Measurements from ENCODE around the gene SPRR1A. TPM values are rescaled to one million over a fixed set of nuclear protein-coding genes. Genes with fewer than 3 reads are reported as not detected.

The SPRR1A gene
- total RNA-seq: not detected

GRCh38 chr1:152983743-152984142 lies at the start of gene SPRR1A:
Gene SPRR1A, plus strand, starts transcription at chr1:152984081. Its CDS starts 1,150 bp downstream, at chr1:152985231.
- Histone ChIP-seq H3K27me3 (no peaks in the 10 kb centered on the region), H3K36me3 (no peaks in the 10 kb centered on the region), H3K4me3 (no peak within 1 kb of the TSS), H3K9me3 (no peaks in the 10 kb centered on the region), H3K27ac (no peak within 1 kb of the TSS), H3K4me1 (no peaks in the 10 kb centered on the region)
- no peak for DNase-seq (ENCODE audit: low spot score)
- no peak for TF ChIP-seq CTCF (IDR thresholded peaks at IDR 0.05)

- H3K9me3 ChIP-seq: no peaks in the 10 kb centered on the region
- no peak overlapping the region for H3K4me3 ChIP-seq
- H3K27me3 ChIP-seq: no peaks in the 10 kb centered on the region
- no peak for TF ChIP-seq CTCF (IDR thresholded peaks at IDR 0.05)
- no peaks in the 10 kb centered on the region for H3K4me1 ChIP-seq
- H3K36me3 ChIP-seq: no peaks in the 10 kb centered on the region
- DNase-seq (ENCODE audit: low spot score): no peak
- no peak overlapping the region for H3K27ac ChIP-seq
Observed at GRCh38 chr1:152940614-152941013, 43.3 kb upstream of the SPRR1A start.

- DNase-seq (ENCODE audit: low spot score): no peak
- Histone ChIP-seq H3K27me3 (no peaks in the 10 kb centered on the region), H3K4me3 (no peak overlapping the region), H3K27ac (no peak overlapping the region), H3K9me3 (no peaks in the 10 kb centered on the region), H3K36me3 (no peaks in the 10 kb centered on the region), H3K4me1 (no peaks in the 10 kb centered on the region)
- no peak for TF ChIP-seq CTCF (IDR thresholded peaks at IDR 0.05)
Observed at GRCh38 chr1:152941037-152941711, 42.7 kb upstream of the SPRR1A start.

- Histone ChIP-seq H3K4me3 (no peak overlapping the region), H3K27me3 (no peaks in the 10 kb centered on the region), H3K4me1 (no peaks in the 10 kb centered on the region), H3K36me3 (no peaks in the 10 kb centered on the region), H3K9me3 (no peaks in the 10 kb centered on the region), H3K27ac (no peak overlapping the region)
- DNase-seq (ENCODE audit: low spot score): no peak
- no peak for TF ChIP-seq CTCF (IDR thresholded peaks at IDR 0.05)
Observed at GRCh38 chr1:152942161-152942560, 41.7 kb upstream of the SPRR1A start.

DNA sequence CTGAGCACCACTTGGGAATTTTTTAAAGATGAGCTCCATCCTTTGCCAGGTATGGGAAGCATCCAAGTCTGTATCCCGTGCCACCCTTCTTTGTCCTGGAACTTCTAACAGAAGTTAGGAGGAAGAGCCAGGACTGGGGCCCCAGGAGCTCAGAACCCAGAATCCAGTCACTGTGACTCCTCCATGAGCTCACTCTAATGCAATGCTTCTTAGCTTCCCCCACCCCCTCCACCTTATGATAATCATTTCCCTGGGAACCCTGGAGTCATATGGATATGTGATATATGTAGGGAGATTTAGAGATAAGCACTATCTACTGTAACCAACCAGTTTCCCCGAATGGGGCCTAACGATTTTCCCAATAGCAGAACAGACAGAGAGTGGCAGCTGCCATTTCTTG lies 37.6 kb upstream of the SPRR1A start:
- no peaks in the 10 kb centered on the region for H3K36me3 ChIP-seq
- DNase-seq (ENCODE audit: low spot score): no peak
- TF ChIP-seq CTCF (IDR thresholded peaks at IDR 0.05): no peak
- H3K27ac ChIP-seq: no peak overlapping the region
- H3K27me3 ChIP-seq: no peaks in the 10 kb centered on the region
- no peak overlapping the region for H3K4me3 ChIP-seq
- no peaks in the 10 kb centered on the region for H3K4me1 ChIP-seq
- H3K9me3 ChIP-seq: no peaks in the 10 kb centered on the region
